Vagina (tissue), 2 donors: ENCODE results near the gene TSHZ3. TPM values are rescaled to one million over a fixed set of nuclear protein-coding genes. Genes with fewer than 3 reads are reported as not detected.

Experiments used
- DNase-seq, 2 donors: peaks; one replicate each; pipeline ENCODE4 v3.0.0-alpha.2; 2017; ENCODE audit errors: extremely low spot score in 2 of 2
- H3K27ac ChIP-seq: fragments of 200-600 bp; sonication (generic); one replicate; pipeline ENCODE4 v1.5.1; 2019
- H3K27me3 ChIP-seq: fragments of 200-600 bp; sonication (generic); one replicate; pipeline ENCODE4 v1.5.1; 2019
- H3K36me3 ChIP-seq, 2 donors: fragments of 200-600 bp; sonication (generic); one replicate each; pipeline ENCODE4 v1.5.1; 2017 to 2019
- H3K4me1 ChIP-seq: fragments of 200-600 bp; sonication (generic); one replicate; pipeline ENCODE4 v1.5.1; 2019
- H3K4me3 ChIP-seq, 2 donors: fragments of 200-600 bp; sonication (generic); 1 replicate in 1 of 2; 2 replicates in 1 of 2; pipeline ENCODE4 v1.5.1; 2016 to 2019
- H3K9me3 ChIP-seq: fragments of 200-600 bp; sonication (generic); one replicate; pipeline ENCODE4 v1.5.1; 2019
- POLR2A ChIP-seq, 2 donors: fragments of 450-650 bp; IDR thresholded peaks; one replicate each; pipeline ENCODE4 v1.6.1; 2017; ENCODE audit warnings: antibody characterized with exemption in 2 of 2, mild to moderate bottlenecking in 2 of 2, moderate library complexity in 2 of 2
- POLR2AphosphoS5 ChIP-seq, 2 donors: sonication (generic); formaldehyde crosslinking; IDR thresholded peaks; one replicate each; pipeline ENCODE4 v1.9.0; 2017; ENCODE audit warnings: antibody characterized with exemption in 2 of 2, mild to moderate bottlenecking in 2 of 2, low read depth in 1 of 2; ENCODE audit not compliant: insufficient read depth in 1 of 2
- intact Hi-C: fragments of 100-400 bp; cut with DNase I; formaldehyde crosslinking; loops from one replicate; pipeline ENCODE4 v1.15.1; 2023
- total RNA-seq: library from RNA; depleted of rRNA; stranded (reverse); fragments of >200 nt; gene quantifications from one replicate; pipeline ENCODE4 v1.2.3, GENCODE V29; 2016
- TF ChIP-seq, protein P1 (sequence below), 3 experiments: fragments of 450-650 bp in 2 of 3; fragments of 200-600 bp in 1 of 3; sonication (generic) in 1 of 3; IDR thresholded peaks; one replicate each; pipeline ENCODE4 v1.5.1; 2017 to 2019; ENCODE audit warnings: antibody characterized with exemption in 3 of 3, mild to moderate bottlenecking in 2 of 3, moderate library complexity in 2 of 3

Gene TSHZ3
- total RNA-seq, 1 donor from 2014 or later = 13.5 TPM

DNA sequence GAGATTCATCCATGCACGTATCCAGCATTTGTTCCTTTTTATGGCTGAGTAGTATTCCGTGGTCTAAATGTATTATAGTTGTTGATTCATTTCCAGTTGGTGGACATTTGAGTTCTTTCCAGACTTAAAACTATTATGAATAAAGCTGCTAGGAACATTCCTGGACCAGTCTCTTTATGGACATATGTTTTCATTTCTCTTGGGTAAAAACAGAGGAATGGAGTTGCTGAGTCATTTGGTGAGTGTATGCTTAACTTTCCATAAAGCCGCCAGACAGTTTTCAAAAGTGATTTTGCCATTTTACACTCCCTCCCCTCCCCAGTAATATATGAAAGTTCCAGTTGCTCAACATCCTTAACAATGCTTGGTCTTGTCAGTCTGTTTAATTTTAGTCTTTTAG is 116.4 kb downstream of the TSHZ3 start:
- H3K27me3 ChIP-seq = no peaks in the 10 kb centered on the region
- TF ChIP-seq POLR2AphosphoS5 (IDR thresholded peaks at IDR 0.05; ENCODE audit: insufficient read depth in 1 of 2, low read depth in 1 of 2) = no peak
- TF ChIP-seq, protein P1, sequence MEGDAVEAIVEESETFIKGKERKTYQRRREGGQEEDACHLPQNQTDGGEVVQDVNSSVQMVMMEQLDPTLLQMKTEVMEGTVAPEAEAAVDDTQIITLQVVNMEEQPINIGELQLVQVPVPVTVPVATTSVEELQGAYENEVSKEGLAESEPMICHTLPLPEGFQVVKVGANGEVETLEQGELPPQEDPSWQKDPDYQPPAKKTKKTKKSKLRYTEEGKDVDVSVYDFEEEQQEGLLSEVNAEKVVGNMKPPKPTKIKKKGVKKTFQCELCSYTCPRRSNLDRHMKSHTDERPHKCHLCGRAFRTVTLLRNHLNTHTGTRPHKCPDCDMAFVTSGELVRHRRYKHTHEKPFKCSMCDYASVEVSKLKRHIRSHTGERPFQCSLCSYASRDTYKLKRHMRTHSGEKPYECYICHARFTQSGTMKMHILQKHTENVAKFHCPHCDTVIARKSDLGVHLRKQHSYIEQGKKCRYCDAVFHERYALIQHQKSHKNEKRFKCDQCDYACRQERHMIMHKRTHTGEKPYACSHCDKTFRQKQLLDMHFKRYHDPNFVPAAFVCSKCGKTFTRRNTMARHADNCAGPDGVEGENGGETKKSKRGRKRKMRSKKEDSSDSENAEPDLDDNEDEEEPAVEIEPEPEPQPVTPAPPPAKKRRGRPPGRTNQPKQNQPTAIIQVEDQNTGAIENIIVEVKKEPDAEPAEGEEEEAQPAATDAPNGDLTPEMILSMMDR (IDR thresholded peaks at IDR 0.05) = no peak
- no peak for TF ChIP-seq POLR2A (IDR thresholded peaks at IDR 0.05)
- no peak overlapping the region for H3K27ac ChIP-seq
- no peaks in the 10 kb centered on the region for H3K36me3 ChIP-seq
- DNase-seq = no peak
- H3K4me3 ChIP-seq = no peak overlapping the region
- H3K4me1 ChIP-seq = no peaks in the 10 kb centered on the region
- intact Hi-C loops = no loop called here
- no peaks in the 10 kb centered on the region for H3K9me3 ChIP-seq

DNA sequence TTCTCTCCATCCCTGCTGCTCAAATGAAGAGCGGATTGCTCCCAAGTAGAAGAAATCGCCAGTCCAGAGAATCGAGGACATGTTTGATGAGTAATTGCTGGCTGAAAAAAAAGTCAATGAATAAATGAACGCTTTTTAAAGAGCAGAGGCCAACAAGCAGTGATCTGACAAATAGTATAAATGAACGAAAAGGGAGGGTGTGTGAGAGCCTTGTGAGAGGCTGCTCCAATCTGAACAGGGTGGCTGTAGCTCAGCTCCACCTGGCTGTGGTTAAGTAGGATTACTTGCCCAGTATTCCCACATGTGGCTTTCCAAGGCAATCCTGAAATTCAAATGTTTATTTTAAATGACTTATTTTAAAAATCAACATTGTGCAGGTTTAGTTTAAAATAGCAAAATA is 117.1 kb downstream of the TSHZ3 start:
- Histone ChIP-seq H3K4me3 (no peak overlapping the region), H3K9me3 (no peaks in the 10 kb centered on the region), H3K4me1 (no peaks in the 10 kb centered on the region), H3K27ac (no peak overlapping the region), H3K27me3 (no peaks in the 10 kb centered on the region), H3K36me3 (no peaks in the 10 kb centered on the region)
- TF ChIP-seq POLR2AphosphoS5 (IDR thresholded peaks at IDR 0.05; ENCODE audit: insufficient read depth in 1 of 2, low read depth in 1 of 2) (no peak), POLR2A (IDR thresholded peaks at IDR 0.05) (no peak)
- TF ChIP-seq, protein P1 (IDR thresholded peaks at IDR 0.05) = no peak
- no peak for DNase-seq
- intact Hi-C loops = no loop called here

DNA sequence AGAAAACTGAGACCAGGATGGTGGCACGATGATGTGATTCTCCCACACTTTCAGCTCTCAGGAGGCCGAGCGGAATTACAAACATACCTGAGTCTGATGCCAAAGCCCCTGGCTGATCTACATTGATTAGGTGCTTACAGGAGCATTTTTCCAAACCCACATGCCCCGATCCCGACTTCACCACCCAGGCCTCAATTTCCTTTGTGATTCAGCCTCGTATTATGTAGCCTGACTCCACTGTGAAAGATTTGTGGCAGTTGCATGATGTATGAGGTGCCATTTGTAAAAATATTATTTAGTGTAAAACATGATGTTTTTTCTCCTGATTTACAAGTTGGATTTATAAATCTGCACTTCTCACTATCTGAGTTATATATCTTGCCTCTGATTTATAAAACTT is 118.0 kb downstream of the TSHZ3 start:
- no peak for DNase-seq

DNA sequence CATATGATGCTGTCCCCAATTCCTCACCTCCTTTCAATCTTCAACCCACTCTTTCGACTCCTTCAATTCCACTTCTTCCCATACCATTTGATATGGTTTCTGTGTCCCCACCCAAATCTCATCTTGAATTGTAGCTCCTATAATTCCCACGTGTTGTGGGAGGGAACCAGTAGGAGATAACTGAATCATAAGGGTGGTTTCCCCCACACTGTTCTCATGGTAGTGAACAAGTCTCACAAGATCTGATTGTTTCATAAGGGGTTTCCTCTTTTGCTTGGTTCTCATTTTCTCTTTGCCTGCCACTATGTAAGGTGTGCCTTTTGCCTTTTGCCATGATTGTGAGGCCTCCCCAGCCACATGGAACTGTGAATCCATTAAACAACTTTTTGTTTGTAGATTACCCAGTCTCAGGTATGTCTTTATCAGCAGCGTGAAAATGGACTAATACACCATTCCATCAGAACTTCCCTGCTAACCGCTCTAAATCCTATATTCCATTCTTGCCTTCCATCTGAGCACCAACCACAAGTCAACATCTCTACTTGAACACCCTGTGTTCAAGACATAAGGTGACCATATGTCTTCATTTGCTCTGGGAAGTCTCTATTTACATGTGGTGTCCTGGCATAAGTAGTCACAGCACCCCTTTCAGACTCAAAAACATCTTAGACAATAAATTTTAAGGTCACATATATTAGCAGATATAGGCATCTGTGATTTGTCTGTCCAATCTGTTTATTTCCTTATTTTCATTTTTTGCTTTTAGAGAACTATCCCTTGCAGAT is 122.9 kb downstream of the TSHZ3 start:
- intact Hi-C loops = no loop called here
- no peak for TF ChIP-seq POLR2AphosphoS5 (IDR thresholded peaks at IDR 0.05; ENCODE audit: insufficient read depth in 1 of 2, low read depth in 1 of 2)
- TF ChIP-seq POLR2A (IDR thresholded peaks at IDR 0.05) = no peak
- TF ChIP-seq, protein P1 (IDR thresholded peaks at IDR 0.05) = no peak
- Histone ChIP-seq H3K4me1 (no peaks in the 10 kb centered on the region), H3K4me3 (no peak overlapping the region), H3K9me3 (no peaks in the 10 kb centered on the region), H3K36me3 (no peaks in the 10 kb centered on the region), H3K27me3 (no peaks in the 10 kb centered on the region), H3K27ac (no peak overlapping the region)
- no peak for DNase-seq

More for the DNA sequence above, 118.0 kb downstream of the TSHZ3 start:
- Histone ChIP-seq H3K36me3 (no peaks in the 10 kb centered on the region), H3K27ac (no peak overlapping the region), H3K4me1 (no peaks in the 10 kb centered on the region), H3K27me3 (no peaks in the 10 kb centered on the region), H3K4me3 (no peak overlapping the region), H3K9me3 (no peaks in the 10 kb centered on the region)
- no peak for TF ChIP-seq POLR2AphosphoS5 (IDR thresholded peaks at IDR 0.05; ENCODE audit: insufficient read depth in 1 of 2, low read depth in 1 of 2)
- TF ChIP-seq, protein P1 (IDR thresholded peaks at IDR 0.05) = no peak
- TF ChIP-seq POLR2A (IDR thresholded peaks at IDR 0.05) = no peak
- intact Hi-C loops = no loop called here
